Muscle of arm (tissue), 14 donors: ENCODE data around the gene SPINK6. TPM values are rescaled to one million over a fixed set of nuclear protein-coding genes. Genes with fewer than 3 reads are reported as not detected.

Source experiments
- DNase-seq: peaks from one replicate; pipeline ENCODE4 v3.0.0-alpha.2; 2013
- long read RNA-seq, 11 donors: transcript quantifications; one replicate each; lab custom pipeline, GENCODE V29; 2026
- polyA plus RNA-seq, 12 donors: library from polyadenylated mRNA; unstranded; fragments of 120-200 nt; gene quantifications; one replicate each; pipeline ENCODE4 v1.2.1, GENCODE V29; 2013; ENCODE audit not compliant: insufficient read length in 12 of 12

The SPINK6 gene
- not detected for polyA plus RNA-seq
- long read RNA-seq, donor 1, result 0 reads
- long read RNA-seq, donor 2, result 0 reads
- long read RNA-seq, donor 3, result 0 reads
- long read RNA-seq, donor 4, result 0 reads
- long read RNA-seq, donor 5, result 0 reads
- long read RNA-seq, donor 6, result 0 reads
- long read RNA-seq, donor 7, result 0 reads
- long read RNA-seq, donor 8, result 0 reads
- long read RNA-seq, donor 9, result 0 reads
- long read RNA-seq, donor 10, result 0 reads
- long read RNA-seq, donor 11, result 0 reads

- DNase-seq, result no peak
These were observed at the start of gene SPINK6 for GRCh38 chr5:148202531-148203203. SPINK6 (plus strand) TSS chr5:148203042; CDS start chr5:148203097, 55 bp downstream.

GRCh38 chr5:148156609-148157008 lies 46.2 kb upstream of the SPINK6 start:
- no peak for DNase-seq

- no peak for DNase-seq
These were observed 40.8 kb upstream of the SPINK6 start for GRCh38 chr5:148162038-148162437.

DNA sequence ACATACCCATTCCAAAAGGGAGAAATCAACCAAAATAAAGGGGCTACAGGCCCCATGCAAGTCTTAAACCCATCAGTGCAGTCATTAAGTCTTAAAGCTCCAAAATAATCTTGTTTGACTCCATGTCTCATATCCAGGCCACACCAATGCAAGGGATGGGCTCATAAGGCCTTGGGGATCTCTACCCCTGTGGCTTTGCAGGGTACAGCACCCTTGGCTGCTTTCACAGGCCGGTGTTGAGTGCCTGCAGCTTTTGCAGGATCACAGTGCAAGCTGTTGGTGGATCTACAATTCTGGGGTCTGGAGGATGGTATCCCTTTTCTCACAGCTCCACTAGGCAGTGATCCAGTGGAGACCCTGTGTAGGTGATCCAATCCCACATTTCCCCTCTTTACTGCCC lies 39.5 kb upstream of the SPINK6 start:
- no peak for DNase-seq

GRCh38 chr5:148166550-148167283 lies 36.1 kb upstream of the SPINK6 start:
- no peak for DNase-seq

- no peak for DNase-seq
These were observed 34.6 kb upstream of the SPINK6 start, which contains the start of gene SPINK14 for GRCh38 chr5:148168246-148168645. SPINK14 (plus strand) TSS chr5:148168546; CDS start chr5:148169733, 1,187 bp downstream.

DNA sequence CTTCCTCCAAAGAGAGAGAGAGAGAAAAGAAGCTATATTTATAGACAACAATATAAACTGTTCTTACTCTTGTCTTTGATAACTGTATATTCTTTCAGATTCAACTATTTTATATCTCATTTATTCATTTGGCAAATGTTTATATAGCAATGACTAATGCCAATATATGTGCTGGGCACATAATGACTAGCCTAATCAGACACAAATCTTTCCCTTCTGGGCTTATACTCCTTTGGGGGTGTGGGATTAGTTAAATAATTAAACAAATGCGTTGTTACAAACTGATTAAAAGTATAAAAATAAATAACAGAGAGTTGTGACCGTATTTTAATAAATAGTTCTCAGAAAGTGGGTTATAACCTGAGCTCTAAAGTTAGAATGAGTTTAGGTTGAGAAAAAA lies 30.5 kb upstream of the SPINK6 start:
- DNase-seq, result no peak

GRCh38 chr5:148176480-148176879 lies 26.4 kb upstream of the SPINK6 start:
- DNase-seq, result no peak

- no peak for DNase-seq
These were observed 25.6 kb upstream of the SPINK6 start for GRCh38 chr5:148177207-148177606.

DNA sequence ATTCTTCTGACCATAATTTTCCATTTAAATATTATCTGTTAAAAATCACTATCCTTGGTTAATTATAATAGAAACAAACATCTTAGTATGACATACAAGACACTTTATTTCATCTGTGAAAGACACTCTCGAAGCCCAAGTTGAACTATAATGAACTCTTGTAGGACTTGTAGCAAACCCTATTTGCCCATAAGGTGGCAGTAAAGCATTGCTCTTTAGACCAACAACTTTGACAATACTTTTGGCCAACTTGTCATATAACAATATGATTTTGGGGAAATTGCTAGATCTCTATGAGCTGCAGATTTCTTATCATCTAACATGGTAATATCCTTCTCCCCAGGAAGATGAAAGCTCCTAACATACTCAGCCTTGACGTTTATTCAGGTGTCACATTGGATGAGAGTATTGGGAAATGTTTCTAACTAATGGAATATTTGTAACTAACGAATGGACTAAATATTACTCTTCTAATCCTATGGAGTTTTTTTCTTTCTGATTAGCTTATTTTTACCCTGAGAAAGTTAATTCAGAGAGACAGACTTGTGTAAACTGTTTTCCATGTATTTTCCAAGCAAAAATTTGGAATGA lies 23.5 kb upstream of the SPINK6 start:
- peak; percentile 35 for DNase-seq

DNA sequence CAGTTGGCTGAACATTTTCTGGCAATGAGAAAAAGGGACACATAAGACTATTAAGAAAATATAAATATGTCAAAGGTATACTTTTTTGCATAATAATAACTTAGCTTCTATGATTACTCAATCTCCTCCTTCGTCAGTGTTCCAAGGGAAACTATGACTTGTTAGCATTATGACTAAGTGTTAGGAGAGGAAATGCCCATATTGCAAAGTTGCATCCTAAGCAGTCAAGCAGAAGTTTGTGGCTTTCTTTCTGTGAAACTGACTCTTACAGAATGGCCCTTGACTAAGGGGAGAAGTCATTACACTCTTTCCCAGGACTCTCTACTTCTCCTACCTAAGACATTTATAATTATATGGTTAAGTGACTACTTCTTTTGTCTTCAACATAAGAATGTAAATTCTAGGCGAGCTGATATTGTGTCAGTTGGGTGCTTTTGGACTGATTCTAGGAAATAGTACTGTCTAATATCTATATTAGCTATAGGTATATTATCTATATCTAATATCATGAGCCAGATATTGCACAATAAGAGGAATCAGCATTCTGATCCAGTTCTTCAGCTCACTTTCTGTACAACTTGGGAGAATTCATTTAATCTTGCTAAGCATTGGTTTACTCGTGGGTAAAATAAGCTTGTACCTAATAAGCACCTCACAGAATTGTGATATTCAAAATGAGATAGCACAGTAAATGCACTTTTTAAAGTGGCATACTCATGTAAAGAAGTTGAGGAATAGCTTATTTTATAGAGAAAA lies 16.4 kb upstream of the SPINK6 start:
- peak; percentile 6 for DNase-seq

DNA sequence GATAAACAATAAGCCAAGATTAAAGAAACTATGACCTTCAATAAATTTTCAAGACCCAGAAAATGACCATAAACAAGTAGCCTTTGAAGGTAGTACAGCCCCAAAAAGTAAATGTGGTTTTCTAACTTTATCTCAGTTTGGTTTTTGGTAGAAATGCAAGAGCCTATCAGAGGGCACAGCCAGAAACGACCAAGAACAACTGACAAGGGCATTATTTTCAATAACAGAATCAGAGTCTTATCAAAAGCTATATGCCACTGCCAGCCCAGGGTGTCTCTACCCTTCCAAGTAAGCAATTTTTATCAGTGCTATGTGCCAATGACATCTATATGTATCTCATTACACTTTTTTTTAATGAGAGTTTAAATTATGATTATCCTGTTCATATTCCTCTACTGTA lies 11.8 kb upstream of the SPINK6 start:
- DNase-seq, result no peak

GRCh38 chr5:148193202-148193601 lies 9.6 kb upstream of the SPINK6 start:
- no peak for DNase-seq

- no peak for DNase-seq
These were observed 1.7 kb upstream of the SPINK6 start for GRCh38 chr5:148201151-148201550.

- no peak for DNase-seq
These were observed 2.4 kb downstream of the SPINK6 start for GRCh38 chr5:148205044-148205806.

GRCh38 chr5:148205865-148206264 lies 3.0 kb downstream of the SPINK6 start:
- DNase-seq, result no peak

DNA sequence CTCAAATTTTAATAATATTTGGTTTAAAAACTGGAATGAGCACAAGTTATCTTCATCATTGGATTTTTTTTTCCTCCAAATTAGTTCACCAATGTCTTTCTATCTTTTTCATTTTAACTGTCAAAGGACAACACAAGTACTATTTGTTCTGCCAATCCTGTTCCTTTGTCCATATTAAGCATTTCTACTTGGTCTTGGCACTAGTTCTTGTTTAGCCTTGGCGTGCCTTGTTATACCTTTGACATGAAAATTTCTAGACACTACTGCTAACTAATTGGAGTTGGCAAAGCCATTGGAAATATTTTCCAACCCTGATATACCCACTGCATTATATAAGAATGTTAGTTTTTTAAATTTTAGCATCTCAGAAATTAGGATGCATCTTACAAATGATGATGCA lies 3.8 kb downstream of the SPINK6 start:
- no peak for DNase-seq

GRCh38 chr5:148208226-148208625 lies 5.4 kb downstream of the SPINK6 start:
- no peak for DNase-seq

DNA sequence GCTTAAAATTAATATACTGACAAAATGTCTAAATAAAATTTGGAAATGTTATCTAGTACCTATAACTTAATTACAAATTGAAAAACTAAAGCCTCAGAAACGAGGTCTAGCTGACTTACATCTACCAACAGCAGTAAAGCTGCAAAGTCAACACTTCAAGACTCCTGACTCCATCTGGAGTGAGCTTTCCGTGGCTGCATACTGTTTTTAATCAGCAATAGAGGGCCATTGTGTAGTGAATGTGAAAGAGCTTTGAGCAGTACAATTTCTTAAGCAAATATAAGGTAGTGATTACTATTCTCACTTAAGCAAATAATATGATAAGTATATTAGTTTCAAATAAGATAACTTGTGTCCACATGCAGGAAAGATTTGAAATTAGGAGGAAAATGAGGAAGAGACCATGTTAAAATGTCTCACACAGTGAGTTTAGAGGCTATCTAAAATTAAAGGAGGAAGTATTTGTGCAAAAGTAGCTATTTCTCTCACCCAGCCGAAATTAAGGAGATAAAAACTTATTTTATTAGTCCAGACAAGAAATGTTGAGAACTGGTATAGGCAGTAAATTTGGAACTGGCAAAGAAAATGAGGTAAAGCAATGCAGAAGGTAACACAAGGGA lies 6.4 kb downstream of the SPINK6 start:
- no peak for DNase-seq

DNA sequence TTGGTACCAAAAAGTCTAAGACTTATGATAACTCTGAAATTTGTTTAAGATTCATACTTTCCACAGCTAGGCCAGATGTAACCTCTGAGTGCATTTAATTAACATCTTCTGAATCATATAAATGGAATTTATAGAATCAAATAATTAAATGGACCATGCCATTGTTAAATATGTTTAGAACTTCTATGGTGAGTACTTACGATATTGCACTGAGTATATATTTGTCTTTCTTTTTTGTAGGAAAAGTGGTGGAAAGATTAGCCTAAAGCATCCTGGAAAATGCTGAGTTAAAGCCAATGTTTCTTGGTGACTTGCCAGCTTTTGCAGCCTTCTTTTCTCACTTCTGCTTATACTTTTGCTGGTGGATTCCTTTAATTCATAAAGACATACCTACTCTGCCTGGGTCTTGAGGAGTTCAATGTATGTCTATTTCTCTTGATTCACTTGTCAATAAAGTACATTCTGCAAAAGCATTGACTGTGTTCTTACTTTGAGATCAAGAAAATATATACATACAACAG lies 11.9 kb downstream of the SPINK6 start:
- peak; percentile 15 for DNase-seq
